ENCODE data around the gene APOA5. TPM values are rescaled to one million over a fixed set of nuclear protein-coding genes. Genes with fewer than 3 reads are reported as not detected.

The APOA5 gene
- total and polyA plus RNA-seq, 2 experiments from 2014 or later: 0.18 to 0.35 TPM

DNA sequence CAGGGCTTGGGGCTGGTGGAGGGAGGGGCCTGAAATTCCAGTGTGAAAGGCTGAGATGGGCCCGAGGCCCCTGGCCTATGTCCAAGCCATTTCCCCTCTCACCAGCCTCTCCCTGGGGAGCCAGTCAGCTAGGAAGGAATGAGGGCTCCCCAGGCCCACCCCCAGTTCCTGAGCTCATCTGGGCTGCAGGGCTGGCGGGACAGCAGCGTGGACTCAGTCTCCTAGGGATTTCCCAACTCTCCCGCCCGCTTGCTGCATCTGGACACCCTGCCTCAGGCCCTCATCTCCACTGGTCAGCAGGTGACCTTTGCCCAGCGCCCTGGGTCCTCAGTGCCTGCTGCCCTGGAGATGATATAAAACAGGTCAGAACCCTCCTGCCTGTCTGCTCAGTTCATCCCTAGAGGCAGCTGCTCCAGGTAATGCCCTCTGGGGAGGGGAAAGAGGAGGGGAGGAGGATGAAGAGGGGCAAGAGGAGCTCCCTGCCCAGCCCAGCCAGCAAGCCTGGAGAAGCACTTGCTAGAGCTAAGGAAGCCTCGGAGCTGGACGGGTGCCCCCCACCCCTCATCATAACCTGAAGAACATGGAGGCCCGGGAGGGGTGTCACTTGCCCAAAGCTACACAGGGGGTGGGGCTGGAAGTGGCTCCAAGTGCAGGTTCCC lies 38.0 kb upstream of the APOA5 start, which contains the start of gene APOC3 (continued):
- TF ChIP-seq, protein P1, sequence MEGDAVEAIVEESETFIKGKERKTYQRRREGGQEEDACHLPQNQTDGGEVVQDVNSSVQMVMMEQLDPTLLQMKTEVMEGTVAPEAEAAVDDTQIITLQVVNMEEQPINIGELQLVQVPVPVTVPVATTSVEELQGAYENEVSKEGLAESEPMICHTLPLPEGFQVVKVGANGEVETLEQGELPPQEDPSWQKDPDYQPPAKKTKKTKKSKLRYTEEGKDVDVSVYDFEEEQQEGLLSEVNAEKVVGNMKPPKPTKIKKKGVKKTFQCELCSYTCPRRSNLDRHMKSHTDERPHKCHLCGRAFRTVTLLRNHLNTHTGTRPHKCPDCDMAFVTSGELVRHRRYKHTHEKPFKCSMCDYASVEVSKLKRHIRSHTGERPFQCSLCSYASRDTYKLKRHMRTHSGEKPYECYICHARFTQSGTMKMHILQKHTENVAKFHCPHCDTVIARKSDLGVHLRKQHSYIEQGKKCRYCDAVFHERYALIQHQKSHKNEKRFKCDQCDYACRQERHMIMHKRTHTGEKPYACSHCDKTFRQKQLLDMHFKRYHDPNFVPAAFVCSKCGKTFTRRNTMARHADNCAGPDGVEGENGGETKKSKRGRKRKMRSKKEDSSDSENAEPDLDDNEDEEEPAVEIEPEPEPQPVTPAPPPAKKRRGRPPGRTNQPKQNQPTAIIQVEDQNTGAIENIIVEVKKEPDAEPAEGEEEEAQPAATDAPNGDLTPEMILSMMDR (conservative IDR thresholded peaks at IDR 0.05; ENCODE audit: low read depth in 2 of 2): no peak

DNA sequence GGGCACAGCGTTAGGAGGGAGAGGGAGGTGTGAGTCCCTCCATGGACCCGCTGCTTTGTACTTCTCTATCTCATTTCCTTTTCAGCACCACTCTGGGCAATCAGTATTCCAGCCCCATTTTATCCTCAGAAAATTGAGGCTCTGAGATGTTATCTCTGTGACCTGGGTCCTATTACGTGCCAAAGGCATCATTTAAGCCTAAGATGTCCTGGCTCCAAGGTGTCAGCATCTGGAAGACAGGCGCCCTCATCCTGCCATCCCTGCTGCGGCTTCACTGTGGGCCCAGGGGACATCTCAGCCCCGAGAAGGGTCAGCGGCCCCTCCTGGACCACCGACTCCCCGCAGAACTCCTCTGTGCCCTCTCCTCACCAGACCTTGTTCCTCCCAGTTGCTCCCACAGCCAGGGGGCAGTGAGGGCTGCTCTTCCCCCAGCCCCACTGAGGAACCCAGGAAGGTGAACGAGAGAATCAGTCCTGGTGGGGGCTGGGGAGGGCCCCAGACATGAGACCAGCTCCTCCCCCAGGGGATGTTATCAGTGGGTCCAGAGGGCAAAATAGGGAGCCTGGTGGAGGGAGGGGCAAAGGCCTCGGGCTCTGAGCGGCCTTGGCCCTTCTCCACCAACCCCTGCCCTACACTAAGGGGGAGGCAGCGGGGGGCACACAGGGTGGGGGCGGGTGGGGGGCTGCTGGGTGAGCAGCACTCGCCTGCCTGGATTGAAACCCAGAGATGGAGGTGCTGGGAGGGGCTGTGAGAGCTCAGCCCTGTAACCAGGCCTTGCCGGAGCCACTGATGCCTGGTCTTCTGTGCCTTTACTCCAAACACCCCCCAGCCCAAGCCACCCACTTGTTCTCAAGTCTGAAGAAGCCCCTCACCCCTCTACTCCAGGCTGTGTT lies 37.2 kb upstream of the APOA5 start:
- Mint-ChIP-seq H3K27ac (no peak overlapping the region), H3K9me3 (no peaks in the 10 kb centered on the region), H3K4me3 (no peak overlapping the region), H3K27me3 (ENCODE audit: insufficient read depth, low read depth, poor library complexity) (peaks cover 6% of the 10 kb centered on the region), H3K36me3 (ENCODE audit: low read depth) (no peaks in the 10 kb centered on the region), H3K4me1 (peaks cover 1% of the 10 kb centered on the region; the same call in 1 of the 3 replicates)
- H3K4me2 ChIP-seq: no peak overlapping the region
- H3K79me2 ChIP-seq (replicated peaks; ENCODE audit: insufficient read depth): no peaks in the 10 kb centered on the region
- H3K4me3 ChIP-seq: no peak overlapping the region
- H3K9me2 ChIP-seq (ENCODE audit: insufficient read depth): no peaks in the 10 kb centered on the region
- H3K36me3 ChIP-seq (ENCODE audit: insufficient read depth): no peaks in the 10 kb centered on the region
- no peaks in the 10 kb centered on the region for H3K27me3 ChIP-seq (ENCODE audit: insufficient read depth)
- no peaks in the 10 kb centered on the region for H3F3A ChIP-seq (replicated peaks; ENCODE audit: low read depth)
- H3K4me1 ChIP-seq (ENCODE audit: insufficient read depth): no peaks in the 10 kb centered on the region
- H2AFZ ChIP-seq: no peak overlapping the region
- DNase-seq (ENCODE audit: low spot score): no peak
- no peaks in the 10 kb centered on the region for H4K20me1 ChIP-seq (replicated peaks; ENCODE audit: insufficient read depth)
- no peak overlapping the region for H3K27ac ChIP-seq (ENCODE audit: low read depth)
- TF ChIP-seq, protein P1 (conservative IDR thresholded peaks at IDR 0.05; ENCODE audit: low read depth in 2 of 2): peak in 1 of 2 experiments; percentile 36; a peak in 2 of 4 replicates
- no peak for TF ChIP-seq POLR2AphosphoS5 (IDR thresholded peaks at IDR 0.05; ENCODE audit: low read depth)
- ATAC-seq: peak; percentile 27

DNA sequence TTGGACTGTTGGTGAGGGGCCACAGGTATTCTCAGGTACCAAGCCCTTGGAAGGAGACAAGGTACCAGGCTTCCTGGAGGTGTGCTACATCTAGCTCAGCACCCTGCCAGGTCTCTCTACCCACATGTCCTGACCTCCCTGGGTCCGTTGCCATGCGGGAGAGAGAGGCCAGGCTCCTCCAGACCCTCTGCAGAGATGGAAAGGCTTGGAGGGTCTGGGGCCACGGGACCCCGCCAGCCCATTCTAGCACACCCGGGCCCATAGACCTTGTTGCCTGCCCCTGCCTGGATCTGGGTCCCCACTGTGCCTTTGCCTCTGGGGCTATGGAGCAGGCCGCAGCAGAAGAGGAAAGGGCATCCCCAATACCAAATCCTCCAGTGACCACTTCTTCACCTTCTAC lies 35.8 kb upstream of the APOA5 start:
- no peak overlapping the region for H2AFZ ChIP-seq
- ATAC-seq (no peak), DNase-seq (ENCODE audit: low spot score) (no peak)
- H3K27me3 Mint-ChIP-seq (ENCODE audit: insufficient read depth, low read depth, poor library complexity): peaks cover 6% of the 10 kb centered on the region
- peaks cover 5% of the 10 kb centered on the region for H3K4me1 Mint-ChIP-seq
- no peak overlapping the region for H3K4me3 Mint-ChIP-seq
- H3F3A ChIP-seq (replicated peaks; ENCODE audit: low read depth): no peaks in the 10 kb centered on the region
- H4K20me1 ChIP-seq (replicated peaks; ENCODE audit: insufficient read depth): no peaks in the 10 kb centered on the region
- H3K36me3 Mint-ChIP-seq (ENCODE audit: low read depth): no peaks in the 10 kb centered on the region
- no peak overlapping the region for H3K27ac ChIP-seq (ENCODE audit: low read depth)
- H3K36me3 ChIP-seq (ENCODE audit: insufficient read depth): no peaks in the 10 kb centered on the region
- no peaks in the 10 kb centered on the region for H3K27me3 ChIP-seq (ENCODE audit: insufficient read depth)
- TF ChIP-seq STAT1 (IDR thresholded peaks at IDR 0.05; ENCODE audit: unreplicated experiment): no peak
- TF ChIP-seq, protein P1 (conservative IDR thresholded peaks at IDR 0.05; ENCODE audit: low read depth in 2 of 2): no peak
- no peaks in the 10 kb centered on the region for H3K79me2 ChIP-seq (replicated peaks; ENCODE audit: insufficient read depth)
- H3K4me3 ChIP-seq: no peak overlapping the region
- no peaks in the 10 kb centered on the region for H3K9me3 Mint-ChIP-seq
- no peaks in the 10 kb centered on the region for H3K9me2 ChIP-seq (ENCODE audit: insufficient read depth)
- no peaks in the 10 kb centered on the region for H3K4me1 ChIP-seq (ENCODE audit: insufficient read depth)
- no peak overlapping the region for H3K27ac Mint-ChIP-seq
- H3K4me2 ChIP-seq: no peak overlapping the region
